Articular chondrocyte of knee joint (primary cell): ENCODE measurements around the gene PPP1R2C. TPM values are rescaled to one million over a fixed set of nuclear protein-coding genes. Genes with fewer than 3 reads are reported as not detected.

Experiments
- total RNA-seq: library from RNA; depleted of rRNA; stranded (reverse); fragments of >200 nt; gene quantifications from 2 replicates; pipeline ENCODE4 v1.2.3, GENCODE V29; 2012

The PPP1R2C gene
- total RNA-seq = not detected in 2 replicates

GRCh38 chrX:42778096-42778495 lies at the start of gene PPP1R2C:
PPP1R2C (minus strand) TSS chrX:42778163; CDS start chrX:42778079, 84 bp downstream.

